ENCODE data around the gene ZNF19.

ZNF19 gene

GRCh38 chr16:71484006-71484893, 4.9 kb downstream of the ZNF19 start:
- DNase-seq: peak; percentile 88

GRCh38 chr16:71482569-71482968, 6.6 kb downstream of the ZNF19 start:
- no peak for DNase-seq

GRCh38 chr16:71480956-71481355, 8.2 kb downstream of the ZNF19 start:
- DNase-seq: no peak

DNA sequence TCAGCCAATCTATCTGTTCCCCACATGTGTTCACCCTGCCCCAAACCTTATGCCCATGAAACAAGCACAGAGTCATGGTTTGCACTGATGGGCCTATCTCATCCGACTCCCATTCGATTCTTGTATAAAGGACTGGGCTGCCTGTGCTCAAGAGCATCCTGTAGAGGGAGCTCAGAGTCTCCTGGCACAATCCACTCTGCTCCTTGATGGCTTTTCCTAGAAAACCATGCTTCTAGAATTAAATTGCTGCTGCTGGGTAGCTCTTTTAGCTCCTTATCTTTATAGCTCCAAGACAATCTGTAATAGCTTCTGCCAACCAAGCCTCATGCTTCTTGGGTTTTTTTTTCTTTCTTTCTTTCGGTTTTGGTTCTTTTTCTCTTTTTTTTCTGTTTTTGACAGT, 9.7 kb downstream of the ZNF19 start:
- no peak for DNase-seq

DNA sequence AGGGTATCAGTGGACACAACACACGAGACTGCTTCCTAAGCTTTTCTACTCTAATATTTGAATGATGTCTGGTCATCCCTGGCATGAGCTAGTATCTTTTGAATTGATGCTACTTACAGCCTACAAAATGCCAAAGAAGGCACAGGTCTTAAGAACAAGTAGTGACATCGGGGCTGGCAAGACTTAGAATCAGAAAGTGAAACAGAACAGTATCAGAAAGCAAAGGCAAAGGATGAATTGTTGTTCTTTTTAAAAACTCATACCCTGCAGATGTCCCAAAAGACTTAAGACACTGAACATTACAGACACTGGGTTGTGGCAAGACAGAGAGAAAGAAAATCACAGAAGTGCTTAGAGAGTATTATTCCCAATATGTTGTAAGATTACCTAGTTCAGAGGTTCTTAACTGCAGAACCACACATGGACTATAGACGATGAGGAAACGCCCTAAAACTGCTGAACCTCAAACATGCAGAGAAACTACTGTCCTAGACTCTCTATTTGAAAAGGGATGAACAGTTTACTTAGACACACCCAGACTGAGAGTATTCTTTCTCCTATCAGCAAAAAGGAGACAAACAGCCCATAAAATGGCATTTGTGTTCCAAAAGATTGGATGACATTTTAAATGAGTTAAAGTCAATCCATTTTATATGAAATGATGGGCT, 12.5 kb downstream of the ZNF19 start:
- no peak for DNase-seq

DNA sequence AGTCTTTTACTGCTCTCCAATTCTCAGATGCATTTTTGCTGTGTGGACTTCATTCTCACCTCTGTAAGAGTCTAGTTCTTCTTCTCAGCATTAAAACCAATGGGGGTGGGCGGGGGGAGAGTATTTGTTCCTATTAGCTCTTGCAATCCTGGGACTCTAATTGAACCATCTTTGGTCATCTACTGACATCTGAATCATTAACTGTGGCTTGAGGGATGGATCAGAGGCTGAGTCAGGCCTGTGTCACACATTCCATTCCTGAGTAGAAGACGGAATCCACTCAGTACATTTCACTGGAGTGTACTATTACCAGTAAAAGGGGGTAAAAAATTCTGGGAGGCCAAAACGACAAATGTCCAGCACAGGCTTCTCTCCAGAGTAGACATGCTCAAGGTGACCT, 14.3 kb downstream of the ZNF19 start:
- DNase-seq: no peak

GRCh38 chr16:71473891-71474290, 15.2 kb downstream of the ZNF19 start:
- no peak for DNase-seq

DNA sequence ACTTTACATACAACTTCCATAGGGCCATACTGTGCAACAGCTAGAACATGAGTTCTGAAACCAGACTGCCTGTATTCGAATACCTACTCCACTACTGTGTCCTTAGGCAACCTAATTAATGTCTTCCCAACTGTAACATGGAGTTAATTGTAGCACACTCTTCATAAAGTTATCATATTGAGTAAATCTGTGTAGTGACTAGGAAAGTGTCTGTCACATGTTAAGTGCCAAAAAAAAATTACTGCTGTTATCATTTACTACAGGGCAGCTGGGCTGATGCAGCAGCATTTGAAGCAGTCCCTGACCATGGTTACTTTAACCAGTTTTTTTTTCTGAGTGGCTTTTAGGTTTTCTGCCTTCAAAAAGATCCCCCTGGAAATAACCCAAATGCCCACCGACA, 16.2 kb downstream of the ZNF19 start:
- DNase-seq: no peak

- no peak for DNase-seq
Observed at GRCh38 chr16:71472051-71472450, 17.1 kb downstream of the ZNF19 start.

GRCh38 chr16:71467810-71468209, 21.3 kb downstream of the ZNF19 start:
- no peak for DNase-seq

- DNase-seq: no peak
Observed at GRCh38 chr16:71464231-71464630, 24.9 kb downstream of the ZNF19 start.

- peak; percentile 82 for DNase-seq
Observed at GRCh38 chr16:71461686-71462648, 27.2 kb downstream of the ZNF19 start, which contains the start of gene ZNF23. Gene ZNF23 (minus strand): TSS chr16:71462247. CDS start chr16:71456796, 5,451 bp downstream.

GRCh38 chr16:71460941-71461340, 28.2 kb downstream of the ZNF19 start:
- no peak for DNase-seq

DNA sequence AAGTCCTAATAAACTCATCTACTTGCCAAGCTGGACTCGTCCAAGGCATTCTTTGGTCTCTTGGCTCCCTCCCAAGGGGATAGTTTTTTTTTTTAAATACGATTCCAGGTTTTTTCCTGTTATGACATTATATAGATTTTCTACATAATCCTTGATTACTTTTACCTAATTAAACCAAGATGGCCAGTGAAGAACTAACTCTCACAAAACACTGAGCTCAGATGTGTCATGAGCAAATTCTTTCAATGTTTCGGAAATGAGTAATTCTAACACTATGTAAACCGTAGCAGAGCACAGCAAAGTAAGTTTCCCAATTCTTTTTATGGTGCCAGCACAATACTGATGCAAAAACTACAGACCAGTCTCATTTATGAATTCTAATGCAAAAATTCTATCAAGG, 28.9 kb downstream of the ZNF19 start:
- no peak for DNase-seq

DNA sequence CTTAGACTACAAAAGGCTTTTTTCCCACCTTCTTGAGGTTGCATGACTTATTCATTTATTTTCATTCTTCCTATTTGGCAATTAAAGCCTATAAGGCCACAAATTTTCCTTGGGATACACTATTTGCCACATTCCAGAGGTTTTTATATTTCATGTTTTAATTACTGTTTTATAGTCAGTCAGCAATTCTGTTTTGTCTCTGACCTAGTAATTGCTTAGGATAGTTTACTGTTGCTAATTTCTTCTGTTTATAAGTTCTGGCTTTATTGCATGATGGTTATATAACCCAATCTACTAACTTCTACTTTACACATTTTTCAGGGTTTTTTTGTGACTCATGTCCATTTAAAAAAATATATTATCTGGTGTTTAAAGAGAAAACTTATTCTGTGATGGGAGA, 29.6 kb downstream of the ZNF19 start:
- no peak for DNase-seq

DNA sequence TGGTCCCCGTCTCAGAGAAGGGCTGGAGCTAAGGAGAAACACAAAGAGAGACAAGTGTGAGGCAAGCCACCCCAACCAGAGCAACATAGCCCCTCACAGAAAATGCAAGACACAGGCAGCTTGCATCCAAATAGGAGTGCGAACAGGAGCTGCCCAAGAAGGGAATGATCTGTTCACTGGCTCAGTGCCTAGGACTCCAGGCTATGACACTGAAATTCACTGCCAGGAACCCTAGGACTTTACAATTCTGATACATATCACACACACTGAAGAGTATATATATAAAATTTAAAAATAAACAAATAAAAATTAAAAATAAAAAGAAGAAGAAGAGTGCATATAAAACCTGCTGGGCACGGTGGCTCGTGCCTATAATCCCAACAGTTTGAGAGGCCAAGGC, 32.3 kb downstream of the ZNF19 start:
- DNase-seq: no peak

GRCh38 chr16:71453036-71453435, 36.1 kb downstream of the ZNF19 start:
- no peak for DNase-seq

DNA sequence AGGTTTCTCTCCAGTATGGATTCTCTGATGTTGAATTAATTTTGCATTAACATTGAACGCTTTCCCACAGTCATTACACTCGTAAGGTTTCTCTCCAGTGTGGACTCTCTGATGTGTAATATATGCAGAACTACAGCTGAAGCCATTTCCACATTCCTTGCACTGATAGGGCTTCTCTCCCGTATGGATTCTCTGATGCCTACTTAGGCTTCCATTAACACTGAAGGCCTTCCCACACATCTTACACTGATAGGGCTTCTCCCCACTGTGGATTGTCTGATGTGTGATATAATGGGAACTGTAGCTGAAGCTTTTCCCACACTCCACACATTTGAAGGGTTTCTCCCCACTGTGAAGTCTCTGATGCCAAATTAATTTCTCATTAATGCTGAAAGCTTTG, 40.1 kb downstream of the ZNF19 start:
- DNase-seq: no peak

DNA sequence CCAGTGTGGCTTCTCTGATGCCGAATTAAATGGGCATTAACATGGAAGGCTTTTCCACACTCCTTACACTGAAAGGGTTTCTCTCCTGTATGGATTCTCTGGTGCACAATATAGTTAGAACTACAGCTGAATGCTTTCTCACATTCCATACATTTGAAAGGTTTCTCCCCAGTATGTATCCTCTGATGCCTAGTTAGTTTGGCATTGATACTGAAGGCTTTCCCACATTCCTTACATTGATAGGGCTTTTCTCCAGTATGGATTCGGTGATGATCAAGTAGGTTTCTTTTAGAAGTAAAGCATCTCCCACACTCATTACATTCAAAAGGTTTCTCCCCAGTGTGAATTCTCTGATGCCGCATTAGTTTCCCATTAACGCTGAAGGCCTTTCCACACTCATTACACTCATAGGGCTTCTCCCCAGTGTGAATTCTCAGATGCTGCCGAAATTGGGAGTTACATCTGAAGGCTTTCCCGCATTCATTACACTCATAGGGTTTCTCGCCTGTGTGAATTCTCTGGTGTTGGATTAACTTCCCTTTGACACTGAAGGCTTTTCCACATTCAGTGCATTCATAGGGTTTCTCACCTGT, 40.8 kb downstream of the ZNF19 start:
- DNase-seq: no peak

DNA sequence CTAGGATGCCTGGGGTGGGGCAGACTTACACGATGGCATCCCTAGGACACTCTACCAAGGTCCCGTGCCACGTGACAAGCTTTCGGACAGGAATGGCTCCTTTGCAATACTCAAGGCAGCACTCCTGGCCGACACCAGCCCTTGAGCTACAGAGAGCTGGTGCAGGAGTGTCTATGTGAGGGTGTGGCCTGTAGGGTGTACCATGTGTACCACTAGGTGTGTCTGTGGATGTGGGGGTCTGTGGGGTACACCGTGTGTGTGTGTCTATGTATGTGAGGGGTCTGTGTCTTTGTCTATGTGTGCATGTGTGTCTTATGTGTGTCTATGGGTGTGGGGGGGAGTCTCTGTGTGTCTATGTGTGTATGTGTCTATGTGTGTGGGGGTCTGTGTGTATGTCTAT, 45.4 kb downstream of the ZNF19 start:
- no peak for DNase-seq

- no peak for DNase-seq
Observed at GRCh38 chr16:71442051-71442440, 47.1 kb downstream of the ZNF19 start, which contains the start of gene TLE7. Gene TLE7 (minus strand): TSS chr16:71442054. CDS start chr16:71433324, 8,730 bp downstream.

- DNase-seq: no peak
Observed at GRCh38 chr16:71441348-71442050, 47.6 kb downstream of the ZNF19 start.
